ENCODE measurements around the gene AIFM2. TPM values are rescaled to one million over a fixed set of nuclear protein-coding genes. Genes with fewer than 3 reads are reported as not detected.

AIFM2 gene
- total and polyA plus RNA-seq, 7 donors = 8.7 to 40.5 (median 10.6) TPM

DNA sequence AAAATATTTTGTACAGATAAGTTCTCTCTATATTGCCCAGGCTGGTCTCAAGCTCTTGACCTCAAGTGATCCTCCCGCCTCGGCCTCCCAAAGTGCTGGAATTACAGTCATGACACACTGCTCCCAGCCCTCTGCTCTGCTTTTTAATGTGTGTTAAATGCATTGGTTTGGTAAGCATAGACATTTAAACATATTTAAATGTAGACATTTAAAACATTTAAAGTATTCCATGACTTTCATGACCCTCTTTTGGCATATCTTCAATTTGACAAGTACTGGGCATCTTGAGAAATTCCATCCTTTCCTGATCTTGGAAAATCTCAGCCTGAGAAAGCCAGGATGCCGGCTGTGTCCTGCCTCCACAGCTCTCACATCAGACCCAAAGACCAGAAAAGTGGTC is 42.9 kb upstream of the AIFM2 start:
- no peak for ATAC-seq
- H3K36me3 ChIP-seq (ENCODE audit: insufficient read depth in 1 of 2, low read depth in 1 of 2) = no peaks in the 10 kb centered on the region
- H3K27ac ChIP-seq = no peak overlapping the region
- no peak overlapping the region for H3K4me3 ChIP-seq
- H3K4me1 ChIP-seq = no peaks in the 10 kb centered on the region
- DNase-seq = no peak
- no peaks in the 10 kb centered on the region for H3K27me3 ChIP-seq (ENCODE audit: insufficient read depth in 3 of 3, low read length in 2 of 3)
- 90 to 93% (median 90%) methylated on average over 3 of the region's 3 CpGs for WGBS, 3 donors
- intact Hi-C loops (cut with DNase I) = no loop called here
- H3K9me3 ChIP-seq = no peaks in the 10 kb centered on the region
- TF ChIP-seq, protein P1, sequence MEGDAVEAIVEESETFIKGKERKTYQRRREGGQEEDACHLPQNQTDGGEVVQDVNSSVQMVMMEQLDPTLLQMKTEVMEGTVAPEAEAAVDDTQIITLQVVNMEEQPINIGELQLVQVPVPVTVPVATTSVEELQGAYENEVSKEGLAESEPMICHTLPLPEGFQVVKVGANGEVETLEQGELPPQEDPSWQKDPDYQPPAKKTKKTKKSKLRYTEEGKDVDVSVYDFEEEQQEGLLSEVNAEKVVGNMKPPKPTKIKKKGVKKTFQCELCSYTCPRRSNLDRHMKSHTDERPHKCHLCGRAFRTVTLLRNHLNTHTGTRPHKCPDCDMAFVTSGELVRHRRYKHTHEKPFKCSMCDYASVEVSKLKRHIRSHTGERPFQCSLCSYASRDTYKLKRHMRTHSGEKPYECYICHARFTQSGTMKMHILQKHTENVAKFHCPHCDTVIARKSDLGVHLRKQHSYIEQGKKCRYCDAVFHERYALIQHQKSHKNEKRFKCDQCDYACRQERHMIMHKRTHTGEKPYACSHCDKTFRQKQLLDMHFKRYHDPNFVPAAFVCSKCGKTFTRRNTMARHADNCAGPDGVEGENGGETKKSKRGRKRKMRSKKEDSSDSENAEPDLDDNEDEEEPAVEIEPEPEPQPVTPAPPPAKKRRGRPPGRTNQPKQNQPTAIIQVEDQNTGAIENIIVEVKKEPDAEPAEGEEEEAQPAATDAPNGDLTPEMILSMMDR (IDR thresholded peaks at IDR 0.05) = no peak

DNA sequence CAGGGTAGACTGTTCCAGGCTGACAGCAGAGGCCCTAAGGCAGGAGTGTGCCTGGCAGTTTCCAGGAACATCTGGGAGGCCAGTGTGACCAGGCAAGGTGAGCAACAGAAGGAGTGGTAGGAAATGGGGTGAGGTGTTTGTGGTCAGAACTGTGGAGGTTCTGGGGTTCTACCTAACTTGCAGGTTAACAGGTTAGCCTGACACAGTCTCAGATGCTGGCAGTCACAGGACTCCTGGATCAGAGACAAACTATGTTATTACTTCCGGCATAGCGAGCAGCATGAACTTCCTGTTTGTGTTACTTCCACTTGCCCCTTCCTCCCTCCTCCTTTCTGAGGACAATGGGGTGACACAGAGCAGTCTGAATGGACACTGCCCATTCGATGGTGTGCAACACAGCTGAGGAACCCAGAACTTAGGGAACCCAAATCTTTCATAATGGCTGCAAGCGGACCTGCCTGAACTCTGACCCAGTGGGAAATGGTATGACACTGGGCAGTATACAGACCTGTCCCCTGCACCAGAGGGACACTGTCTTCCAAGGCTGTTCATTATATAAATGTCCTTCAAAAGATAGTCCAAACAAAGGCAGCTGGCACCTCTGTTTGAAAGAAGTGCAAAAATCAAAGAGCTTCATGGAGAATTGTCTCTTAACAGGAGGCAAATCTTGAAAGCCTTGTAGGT is 41.6 kb upstream of the AIFM2 start:
- H3K9me3 ChIP-seq = no peaks in the 10 kb centered on the region
- DNase-seq = no peak
- H3K27ac ChIP-seq = no peak overlapping the region
- TF ChIP-seq, protein P1 (IDR thresholded peaks at IDR 0.05) = no peak
- H3K4me3 ChIP-seq = no peak overlapping the region
- ATAC-seq = no peak
- intact Hi-C loops (cut with DNase I) = no loop called here
- H3K36me3 ChIP-seq (ENCODE audit: insufficient read depth in 1 of 2, low read depth in 1 of 2) = no peaks in the 10 kb centered on the region
- WGBS, 3 donors = 48 to 55% (median 49%) methylated on average over 4 of the region's 4 CpGs
- peaks cover 2% of the 10 kb centered on the region for H3K4me1 ChIP-seq
- H3K27me3 ChIP-seq (ENCODE audit: insufficient read depth in 3 of 3, low read length in 2 of 3) = no peaks in the 10 kb centered on the region

DNA sequence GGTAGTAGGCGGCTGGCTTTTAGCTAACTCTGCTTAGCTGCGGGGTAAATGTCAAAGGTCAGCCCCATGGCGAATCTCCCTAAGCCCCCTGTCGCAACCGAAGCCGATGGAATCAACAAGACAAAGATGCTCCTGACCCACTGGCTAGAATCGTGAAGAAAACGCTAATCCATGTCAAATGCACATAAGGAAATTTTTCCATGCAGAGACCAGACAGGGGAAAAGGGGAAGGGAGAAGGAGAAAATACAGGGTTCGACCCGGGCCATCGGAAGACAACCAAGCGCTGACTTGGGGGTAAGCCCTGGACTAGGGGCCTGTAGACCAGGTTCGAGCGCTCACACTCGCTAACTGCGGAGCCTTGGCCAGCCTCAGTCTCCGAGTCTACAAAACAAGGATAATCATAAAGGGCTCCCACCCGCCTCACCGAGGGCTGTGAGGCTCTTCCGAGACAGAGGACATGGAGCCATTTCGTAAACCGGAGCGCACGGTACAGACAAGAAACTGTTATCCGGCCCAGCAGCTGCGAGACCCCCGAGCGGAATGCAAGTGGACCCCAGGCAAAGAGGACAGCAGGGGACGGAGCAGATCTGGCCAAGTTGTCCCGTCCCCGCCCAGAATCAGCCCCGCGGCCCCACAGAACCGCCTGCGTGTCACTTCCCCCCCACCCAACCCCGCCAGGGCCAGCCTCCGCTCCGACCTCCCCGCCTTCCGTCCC is 37.2 kb upstream of the AIFM2 start:
- peaks cover 0 to 20% of the 10 kb centered on the region in 2 donors for H3K36me3 ChIP-seq (ENCODE audit: insufficient read depth in 1 of 2, low read depth in 1 of 2)
- peaks cover 40% of the 10 kb centered on the region for H3K4me1 ChIP-seq
- no peaks in the 10 kb centered on the region for H3K9me3 ChIP-seq
- TF ChIP-seq, protein P1 (IDR thresholded peaks at IDR 0.05) = no peak
- 1% methylated on average over 33 to 40 of the region's 40 CpGs for WGBS, 3 donors
- no peaks in the 10 kb centered on the region for H3K27me3 ChIP-seq (ENCODE audit: insufficient read depth in 3 of 3, low read length in 2 of 3)
- peak overlapping the region; percentile 94 for H3K4me3 ChIP-seq
- DNase-seq (no peak), ATAC-seq (peak; percentile 29 to 65 (median 40))
- intact Hi-C loops (cut with DNase I) = no loop called here
- H3K27ac ChIP-seq = peak overlapping the region; percentile 81

DNA sequence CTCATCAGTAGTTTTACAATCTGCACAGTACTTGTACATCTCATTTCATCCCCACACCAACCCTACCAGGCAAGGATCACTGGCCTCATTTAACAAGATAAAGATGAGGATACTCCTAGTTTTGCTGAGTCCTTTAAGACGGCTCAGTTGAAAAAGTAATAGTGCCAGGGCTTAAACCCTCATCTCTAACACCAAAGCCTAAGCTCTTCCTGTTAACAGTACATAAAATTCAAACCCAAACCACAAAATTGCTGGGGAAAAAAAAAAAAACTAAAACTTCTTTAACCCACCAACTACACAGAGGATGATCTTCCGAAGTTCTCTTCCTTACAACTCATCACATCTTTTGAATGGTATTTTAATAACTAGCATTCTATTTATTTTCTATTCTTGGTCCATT is 36.4 kb upstream of the AIFM2 start:
- H3K36me3 ChIP-seq (ENCODE audit: insufficient read depth in 1 of 2, low read depth in 1 of 2) = peaks cover 0 to 20% of the 10 kb centered on the region in 2 donors
- ATAC-seq (no peak), DNase-seq (no peak)
- intact Hi-C loops (cut with DNase I) = no loop called here
- WGBS, 3 donors = 17 to 22% (median 20%) methylated on average over 2 of the region's 2 CpGs
- TF ChIP-seq, protein P1 (IDR thresholded peaks at IDR 0.05) = no peak
- no peaks in the 10 kb centered on the region for H3K9me3 ChIP-seq
- peaks cover 48% of the 10 kb centered on the region for H3K4me1 ChIP-seq
- H3K27me3 ChIP-seq (ENCODE audit: insufficient read depth in 3 of 3, low read length in 2 of 3) = no peaks in the 10 kb centered on the region
- peak overlapping the region; percentile 94 for H3K4me3 ChIP-seq
- H3K27ac ChIP-seq = no peak overlapping the region

Measured in psoas muscle (tissue), 8 donors.